HCT116 (cell line): ENCODE measurements around the gene PLXNB3. TPM values are rescaled to one million over a fixed set of nuclear protein-coding genes. Genes with fewer than 3 reads are reported as not detected.

ENCODE experiments used
- ATAC-seq: fragments of 200-7000 bp; cut with Tn5 transposase; 2 replicates; pipeline ENCODE4 v1.9.1; 2020; ENCODE audit warnings: mild to moderate bottlenecking, moderate library complexity
- BruUV-seq: library from RNA; stranded (reverse); fragments of 400-500 nt; replicated peaks from 2 replicates; lab custom pipeline; 2021; lab: Mats Ljungman, UMichigan
- CTCF ChIA-PET: fragments of 300-600 bp; sonication (Branson Sonifier 250); formaldehyde crosslinking; loops from one replicate; lab custom pipeline; 2021; ENCODE audit warnings: antibody characterized with exemption; lab: Charles Lee
- POLR2A ChIA-PET: fragments of 300-600, 350-600 bp; sonication (Branson Sonifier 250); formaldehyde crosslinking; loops from one replicate; lab custom pipeline; 2021; ENCODE audit warnings: antibody characterized with exemption; lab: Charles Lee
- RAD21 ChIA-PET, 2 experiments: fragments of 300-600 bp; sonication (Branson Sonifier 250); formaldehyde crosslinking; loops; one replicate each; lab custom pipeline; 2023; ENCODE audit warnings: low total read pairs in 2 of 2; ENCODE audit not compliant: uncharacterized antibody in 2 of 2, unreplicated experiment in 2 of 2, low non-redundant PET in 1 of 2; lab: Charles Lee
- DNase-seq: peaks from one replicate; pipeline ENCODE4 v3.0.0-alpha.2; 2010; ENCODE audit warnings: low read depth, low spot score
- H2AFZ ChIP-seq: fragments of 200-600 bp; shearing (Covaris generic), sonication (generic); 2 replicates; pipeline ENCODE4 v1.6.1; 2017; ENCODE audit warnings: low read depth, mixed run types, mixed read lengths, antibody characterized with exemption, low read length; ENCODE audit not compliant: poor library complexity, severe bottlenecking
- H3K27ac ChIP-seq: 2 replicates; pipeline ENCODE4 v1.5.1; 2012; ENCODE audit warnings: low read depth, low read length
- H3K27me3 ChIP-seq: fragments of 200-600 bp; sonication (generic); 2 replicates; pipeline ENCODE4 v1.6.1; 2016; ENCODE audit warnings: mixed run types, low read length, mixed read lengths; ENCODE audit not compliant: insufficient read depth
- H3K36me3 ChIP-seq, 2 experiments: fragments of 200-500 bp in 1 of 2; fragments of 200-600 bp in 1 of 2; sonication (Bioruptor generic) in 1 of 2; sonication (generic) in 1 of 2; 2 replicates each; pipeline versions ENCODE4 v1.5.1 to v1.6.1; 2014 to 2016; ENCODE audit warnings: low read length in 2 of 2, inconsistent platforms in 1 of 2, mixed read lengths in 1 of 2, mixed run types in 1 of 2; ENCODE audit not compliant: insufficient read depth in 2 of 2, control insufficient read depth in 1 of 2
- H3K4me1 ChIP-seq, 2 experiments: fragments of 200-600 bp in 1 of 2; sonication (generic) in 1 of 2; 2 replicates each; pipeline versions ENCODE4 v1.5.1 to v1.6.1; 2012 to 2017; ENCODE audit warnings: low read length in 2 of 2, inconsistent platforms in 1 of 2, mild to moderate bottlenecking in 1 of 2, mixed read lengths in 1 of 2, mixed run types in 1 of 2, moderate library complexity in 1 of 2; ENCODE audit not compliant: insufficient read depth in 2 of 2, control insufficient read depth in 1 of 2
- H3K4me2 ChIP-seq: fragments of 200-600 bp; sonication (generic); 2 replicates; pipeline ENCODE4 v1.6.1; 2017; ENCODE audit warnings: mixed run types, low read length, mixed read lengths
- H3K4me3 ChIP-seq, 2 experiments: fragments of 200-600 bp in 1 of 2; sonication (generic) in 1 of 2; replicated peaks in 1 of 2; 2 replicates each; pipeline ENCODE4 v1.5.1; 2011 to 2016; ENCODE audit warnings: low read length in 2 of 2, control low read depth in 1 of 2, low read depth in 1 of 2, mild to moderate bottlenecking in 1 of 2, mixed read lengths in 1 of 2, mixed run types in 1 of 2
- H3K79me2 ChIP-seq: fragments of 200-600 bp; sonication (generic); 2 replicates; pipeline ENCODE4 v1.6.1; 2017; ENCODE audit warnings: mild to moderate bottlenecking, mixed run types, low read length, moderate library complexity, mixed read lengths; ENCODE audit not compliant: insufficient read depth
- H3K9ac ChIP-seq: fragments of 200-600 bp; sonication (generic); 2 replicates; pipeline ENCODE4 v1.6.1; 2016; ENCODE audit warnings: low read length, mixed read lengths
- H3K9me2 ChIP-seq: fragments of 200-600 bp; sonication (generic), shearing (Covaris generic); 2 replicates; pipeline ENCODE4 v1.6.1; 2017; ENCODE audit warnings: mixed run types, mild to moderate bottlenecking, moderate library complexity; ENCODE audit not compliant: insufficient read depth
- H3K9me3 ChIP-seq, 2 experiments: fragments of 200-500 bp in 1 of 2; fragments of 200-600 bp in 1 of 2; sonication (Bioruptor generic) in 1 of 2; sonication (generic) in 1 of 2; 2 replicates each; pipeline ENCODE4 v1.6.1; 2014 to 2017; ENCODE audit warnings: low read length in 2 of 2, mixed read lengths in 2 of 2, inconsistent platforms in 1 of 2, low read depth in 1 of 2, mild to moderate bottlenecking in 1 of 2, mixed run types in 1 of 2, moderate library complexity in 1 of 2; ENCODE audit not compliant: control insufficient read depth in 1 of 2, insufficient read depth in 1 of 2
- H4K20me1 ChIP-seq: fragments of 200-600 bp; sonication (generic), shearing (Covaris generic); 2 replicates; pipeline ENCODE4 v1.6.1; 2017; ENCODE audit warnings: mixed run types, mild to moderate bottlenecking, moderate library complexity; ENCODE audit not compliant: insufficient read depth
- CBX3 ChIP-seq: IDR thresholded peaks from 2 replicates; pipeline ENCODE4 v1.6.1; 2012; ENCODE audit warnings: low read depth
- CTCF ChIP-seq, 3 experiments: fragments of 200-600 bp in 1 of 3; sonication (generic) in 1 of 3; IDR thresholded peaks in 2 of 3; conservative IDR thresholded peaks in 1 of 3; 2 replicates each; pipeline ENCODE4 v1.5.1; 2012 to 2017; ENCODE audit warnings: low read depth in 2 of 3, low read length in 2 of 3, antibody characterized with exemption in 1 of 3, borderline replicate concordance in 1 of 3, control low read depth in 1 of 3, mild to moderate bottlenecking in 1 of 3, mixed read lengths in 1 of 3, mixed run types in 1 of 3, moderate library complexity in 1 of 3; ENCODE audit not compliant: insufficient read depth in 1 of 3
- EGR1 ChIP-seq: IDR thresholded peaks from 2 replicates; pipeline ENCODE4 v1.6.1; 2012; ENCODE audit warnings: low read depth
- ELF1 ChIP-seq: IDR thresholded peaks from 2 replicates; pipeline ENCODE4 v1.6.1; 2012; ENCODE audit warnings: low read depth, borderline replicate concordance
- EZH2 ChIP-seq: fragments of 200-600 bp; sonication (generic); IDR thresholded peaks from 2 replicates; pipeline ENCODE4 v1.6.1; 2017; ENCODE audit warnings: antibody characterized with exemption, mixed run types
- EZH2phosphoT487 ChIP-seq: fragments of 200-600 bp; IDR thresholded peaks from 2 replicates; pipeline ENCODE4 v1.6.1; 2018; ENCODE audit warnings: antibody characterized with exemption, borderline replicate concordance
- FOSL1 ChIP-seq: IDR thresholded peaks from 2 replicates; pipeline ENCODE4 v1.6.1; 2012; ENCODE audit warnings: low read depth
- RAD21 ChIP-seq: IDR thresholded peaks from 2 replicates; pipeline ENCODE4 v1.6.1; 2012; ENCODE audit warnings: low read depth, mild to moderate bottlenecking
- SP1 ChIP-seq: IDR thresholded peaks from 2 replicates; pipeline ENCODE4 v1.6.1; 2012; ENCODE audit warnings: low read depth
- SRF ChIP-seq: IDR thresholded peaks from 2 replicates; pipeline ENCODE4 v1.6.1; 2012; ENCODE audit warnings: low read depth
- TCF7L2 ChIP-seq: IDR thresholded peaks from 2 replicates; pipeline ENCODE4 v1.7.0; 2011; ENCODE audit warnings: borderline replicate concordance, inconsistent platforms; ENCODE audit not compliant: insufficient read depth, insufficient read length; ENCODE audit errors: extremely low read depth
- YY1 ChIP-seq: IDR thresholded peaks from 2 replicates; pipeline ENCODE4 v1.6.1; 2011; ENCODE audit warnings: low read length, low read depth, moderate library complexity, mild to moderate bottlenecking; ENCODE audit not compliant: insufficient replicate concordance; ENCODE audit errors: extremely low read depth
- ZFX ChIP-seq: fragments of 450-650 bp; IDR thresholded peaks from 2 replicates; pipeline ENCODE4 v1.6.1; 2017
- intact Hi-C: fragments of 100-400 bp; cut with micrococcal nuclease; formaldehyde crosslinking; loops from 2 replicates; pipeline ENCODE4 v1.10.0; 2022
- total RNA-seq: library from RNA; stranded (reverse); gene quantifications from one replicate; pipeline ENCODE4 v1.2.1, GENCODE V29; 2021; ENCODE audit not compliant: unreplicated experiment
- TF ChIP-seq, protein P1 (sequence below): IDR thresholded peaks from 2 replicates; pipeline ENCODE4 v1.6.1; 2011; ENCODE audit warnings: mild to moderate bottlenecking, low read length, moderate library complexity; ENCODE audit not compliant: insufficient replicate concordance; ENCODE audit errors: extremely low read depth
- TF ChIP-seq, protein P2 (sequence below): IDR thresholded peaks from 2 replicates; pipeline ENCODE4 v1.6.1; 2012

The PLXNB3 gene
- total RNA-seq, 1 experiment from 2014 or later: 4.8 TPM

DNA sequence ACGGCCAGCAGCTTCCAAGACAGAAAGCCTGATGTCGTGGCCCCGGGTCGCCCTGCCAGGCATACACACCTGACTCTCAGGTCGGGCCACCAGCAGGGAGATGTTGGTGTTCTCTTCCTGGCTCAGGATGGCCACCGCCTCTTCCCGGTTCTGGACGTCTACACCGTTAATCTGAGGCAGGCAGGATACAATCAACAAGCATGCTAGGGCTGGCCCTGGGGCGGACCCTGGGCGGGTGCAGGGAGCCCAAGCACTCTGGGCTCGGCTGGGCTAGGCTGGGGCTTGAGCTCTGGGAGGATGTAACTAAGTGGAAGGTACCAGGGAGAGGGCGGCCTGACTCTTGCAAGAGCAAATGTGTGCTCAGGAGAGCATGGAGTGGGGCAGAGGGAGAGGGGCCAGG is 41.4 kb downstream of the PLXNB3 start:
- Histone ChIP-seq H3K9me3 (no peaks in the 10 kb centered on the region), H3K36me3 (no peaks in the 10 kb centered on the region), H3K27ac (no peak overlapping the region), H3K9ac (no peak overlapping the region), H3K9me2 (no peaks in the 10 kb centered on the region), H3K27me3 (no peaks in the 10 kb centered on the region), H3K79me2 (no peaks in the 10 kb centered on the region), H4K20me1 (no peaks in the 10 kb centered on the region), H2AFZ (no peak overlapping the region), H3K4me1 (no peaks in the 10 kb centered on the region), H3K4me2 (no peak overlapping the region), H3K4me3 (no peak overlapping the region)
- no peak for ATAC-seq
- POLR2A ChIA-PET: no interaction called here
- no TSS peak for BruUV-seq
- RAD21 ChIA-PET: no interaction called here
- intact Hi-C loops: no loop called here
- no peak for TF ChIP-seq TCF7L2
- no peak for TF ChIP-seq CBX3
- TF ChIP-seq EZH2: no peak
- TF ChIP-seq CTCF (IDR thresholded peaks at IDR 0.05 in 2 of 3, conservative IDR thresholded peaks at IDR 0.05 in 1 of 3; ENCODE audit: borderline replicate concordance in 1 of 3, insufficient read depth in 1 of 3, low read depth in 2 of 3, low read length in 2 of 3): no peak
- TF ChIP-seq YY1: no peak
- TF ChIP-seq SRF: no peak
- TF ChIP-seq SP1: no peak
- no peak for TF ChIP-seq ZFX
- no peak for TF ChIP-seq EGR1
- no peak for TF ChIP-seq FOSL1
- TF ChIP-seq, protein P1, sequence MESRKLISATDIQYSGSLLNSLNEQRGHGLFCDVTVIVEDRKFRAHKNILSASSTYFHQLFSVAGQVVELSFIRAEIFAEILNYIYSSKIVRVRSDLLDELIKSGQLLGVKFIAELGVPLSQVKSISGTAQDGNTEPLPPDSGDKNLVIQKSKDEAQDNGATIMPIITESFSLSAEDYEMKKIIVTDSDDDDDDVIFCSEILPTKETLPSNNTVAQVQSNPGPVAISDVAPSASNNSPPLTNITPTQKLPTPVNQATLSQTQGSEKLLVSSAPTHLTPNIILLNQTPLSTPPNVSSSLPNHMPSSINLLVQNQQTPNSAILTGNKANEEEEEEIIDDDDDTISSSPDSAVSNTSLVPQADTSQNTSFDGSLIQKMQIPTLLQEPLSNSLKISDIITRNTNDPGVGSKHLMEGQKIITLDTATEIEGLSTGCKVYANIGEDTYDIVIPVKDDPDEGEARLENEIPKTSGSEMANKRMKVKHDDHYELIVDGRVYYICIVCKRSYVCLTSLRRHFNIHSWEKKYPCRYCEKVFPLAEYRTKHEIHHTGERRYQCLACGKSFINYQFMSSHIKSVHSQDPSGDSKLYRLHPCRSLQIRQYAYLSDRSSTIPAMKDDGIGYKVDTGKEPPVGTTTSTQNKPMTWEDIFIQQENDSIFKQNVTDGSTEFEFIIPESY: no peak
- no peak for TF ChIP-seq RAD21
- no peak for TF ChIP-seq ELF1
- TF ChIP-seq, protein P2, sequence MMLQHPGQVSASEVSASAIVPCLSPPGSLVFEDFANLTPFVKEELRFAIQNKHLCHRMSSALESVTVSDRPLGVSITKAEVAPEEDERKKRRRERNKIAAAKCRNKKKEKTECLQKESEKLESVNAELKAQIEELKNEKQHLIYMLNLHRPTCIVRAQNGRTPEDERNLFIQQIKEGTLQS: no peak
- TF ChIP-seq EZH2phosphoT487: no peak
- DNase-seq: no peak
- CTCF ChIA-PET: no interaction called here
